Activated CD4-positive, CD25-positive, alpha-beta regulatory T cell treated with anti-CD3 and anti-CD28 coated beads, Interleukin-2, amount 50 U/mL, for 24 hours (primary cell): ENCODE data around the gene CREB3.

Source experiments
- ATAC-seq, 2 donors: fragments of 150-1000 bp; cut with Tn5 transposase; one replicate each; pipeline ENCODE4 v1.10.0; 2021; ENCODE audit warnings: mild to moderate bottlenecking in 1 of 2, moderate library complexity in 1 of 2

The CREB3 gene

GRCh38 chr9:35702696-35703095, 29.8 kb upstream of the CREB3 start:
- ATAC-seq = no peak

GRCh38 chr9:35703906-35704672, 28.4 kb upstream of the CREB3 start:
- no peak for ATAC-seq

DNA sequence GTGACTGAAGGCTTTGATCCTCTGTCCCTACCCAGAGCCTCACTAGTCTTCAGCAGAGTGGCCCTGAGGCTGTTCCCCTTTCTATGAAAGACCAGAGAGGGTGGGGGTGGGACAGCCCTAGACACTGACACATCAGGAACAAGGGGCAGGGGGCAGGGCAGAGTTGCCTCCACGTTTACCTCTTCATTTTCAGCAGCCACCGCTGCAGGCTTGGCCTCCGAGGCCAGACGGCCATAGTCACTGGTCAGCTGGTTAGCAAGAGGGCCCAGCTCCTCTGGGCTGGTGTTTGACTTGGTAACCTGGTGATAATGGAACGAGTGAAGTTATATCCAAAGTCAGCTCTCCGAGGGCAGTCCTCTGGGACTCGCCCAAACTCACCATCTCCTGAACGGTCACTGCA, 27.1 kb upstream of the CREB3 start:
- ATAC-seq = no peak

- ATAC-seq = no peak
Measured at GRCh38 chr9:35705836-35706430, 26.5 kb upstream of the CREB3 start.

DNA sequence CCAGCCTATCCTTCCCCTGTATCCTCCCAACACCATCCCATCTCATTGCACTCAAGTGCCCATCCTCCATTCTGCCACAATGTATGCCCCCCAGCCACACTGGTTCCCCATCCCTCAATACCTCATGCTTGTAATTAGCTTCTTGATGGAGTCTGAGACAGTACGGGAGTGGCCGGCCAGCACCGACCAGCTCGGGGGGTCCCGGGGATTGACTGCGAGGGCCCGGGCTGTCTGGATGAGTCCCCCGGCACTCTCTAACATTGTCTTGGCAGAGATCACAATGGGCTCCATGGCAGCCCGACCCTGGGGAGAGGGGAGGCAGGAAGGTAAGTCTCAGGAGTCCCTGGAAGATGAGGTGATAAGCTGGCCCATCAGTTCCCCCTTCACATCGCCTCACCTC, 25.5 kb upstream of the CREB3 start:
- ATAC-seq = no peak

DNA sequence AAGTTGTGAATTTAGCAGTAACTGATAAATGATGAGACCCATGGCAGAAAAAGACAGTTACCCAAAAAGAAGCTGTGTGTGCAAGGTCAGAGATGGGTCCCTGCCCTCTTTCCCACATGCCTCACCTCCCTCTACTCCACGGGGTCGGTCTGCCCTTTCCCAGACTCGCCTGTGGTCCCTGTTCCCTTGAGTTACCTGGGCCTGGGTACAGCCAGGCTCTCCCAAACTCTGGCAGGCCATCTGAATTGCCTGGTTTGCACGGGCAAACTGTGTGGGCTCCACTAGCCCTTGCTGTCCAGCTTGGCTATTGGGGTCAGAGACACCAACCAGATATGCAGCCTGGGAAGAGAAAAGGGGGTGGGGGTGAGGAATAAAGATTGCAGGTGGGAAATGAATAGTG, 24.3 kb upstream of the CREB3 start:
- ATAC-seq = no peak

DNA sequence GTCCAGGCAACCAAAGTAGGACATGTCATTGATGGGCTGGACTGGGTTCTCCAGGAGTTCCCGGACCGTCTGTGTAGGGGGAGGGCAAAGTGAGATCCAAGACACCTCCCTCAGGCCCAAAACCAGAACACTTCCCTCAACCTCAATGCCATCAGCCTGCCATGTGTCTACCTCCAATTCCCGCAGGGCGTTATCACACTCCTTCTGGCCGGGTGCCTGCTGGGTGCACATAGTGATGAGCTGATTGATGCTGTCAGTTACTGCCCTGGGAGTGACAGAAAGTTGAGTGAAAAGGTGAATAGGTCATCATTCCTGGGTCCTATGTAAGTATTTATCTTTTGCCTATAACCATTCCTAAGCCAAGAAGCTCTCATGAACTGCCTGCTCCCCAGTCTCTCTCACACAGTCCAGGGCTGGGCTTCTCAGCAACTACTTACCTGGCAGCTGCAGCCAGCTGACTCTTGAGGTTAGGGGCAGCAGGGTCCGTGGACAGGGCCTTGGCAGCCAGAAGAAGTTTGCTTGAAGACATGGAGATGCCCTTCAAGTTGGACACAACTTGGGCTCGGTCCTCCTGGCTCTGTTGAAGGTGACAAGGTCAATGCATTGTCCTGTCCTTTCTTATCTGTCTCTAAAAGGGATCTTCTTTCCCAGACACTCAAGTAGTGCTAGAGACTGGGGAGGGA, 21.5 kb upstream of the CREB3 start:
- ATAC-seq = no peak

- no peak for ATAC-seq
Measured at GRCh38 chr9:35711501-35712428, 20.7 kb upstream of the CREB3 start.

DNA sequence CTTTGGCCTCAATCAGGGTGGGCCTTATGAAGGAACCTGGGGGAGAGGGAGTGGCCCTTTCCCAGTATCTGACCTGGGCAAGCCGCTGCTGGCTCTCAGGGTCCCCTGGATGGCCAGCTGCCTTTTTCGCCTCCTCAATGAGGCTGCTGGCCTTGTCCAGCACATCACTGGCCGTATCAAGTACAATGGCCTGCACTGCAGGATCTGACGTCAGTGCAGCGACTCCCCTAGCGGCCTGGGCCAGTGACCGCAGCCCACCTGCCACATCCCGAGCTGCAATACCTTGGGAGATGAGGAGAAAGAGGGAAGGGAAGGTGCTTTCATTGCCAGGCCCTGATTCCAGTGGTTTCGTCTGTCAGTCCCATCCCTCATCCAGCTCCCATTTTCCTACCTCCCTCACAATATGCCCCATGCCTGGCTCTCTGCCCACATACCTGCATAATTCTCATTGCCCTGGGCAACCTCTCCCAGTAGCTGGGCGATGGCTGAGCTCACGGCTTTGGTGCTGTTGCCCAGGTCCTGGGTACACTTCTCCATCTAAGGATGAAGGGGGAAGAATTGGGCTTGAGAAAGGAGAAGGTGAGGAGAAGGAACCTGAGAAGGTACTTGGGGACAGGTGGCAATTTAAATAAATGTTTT, 19.6 kb upstream of the CREB3 start:
- no peak for ATAC-seq

- no peak for ATAC-seq
Measured at GRCh38 chr9:35713578-35713977, 18.9 kb upstream of the CREB3 start.

GRCh38 chr9:35714123-35714522, 18.3 kb upstream of the CREB3 start:
- no peak for ATAC-seq

DNA sequence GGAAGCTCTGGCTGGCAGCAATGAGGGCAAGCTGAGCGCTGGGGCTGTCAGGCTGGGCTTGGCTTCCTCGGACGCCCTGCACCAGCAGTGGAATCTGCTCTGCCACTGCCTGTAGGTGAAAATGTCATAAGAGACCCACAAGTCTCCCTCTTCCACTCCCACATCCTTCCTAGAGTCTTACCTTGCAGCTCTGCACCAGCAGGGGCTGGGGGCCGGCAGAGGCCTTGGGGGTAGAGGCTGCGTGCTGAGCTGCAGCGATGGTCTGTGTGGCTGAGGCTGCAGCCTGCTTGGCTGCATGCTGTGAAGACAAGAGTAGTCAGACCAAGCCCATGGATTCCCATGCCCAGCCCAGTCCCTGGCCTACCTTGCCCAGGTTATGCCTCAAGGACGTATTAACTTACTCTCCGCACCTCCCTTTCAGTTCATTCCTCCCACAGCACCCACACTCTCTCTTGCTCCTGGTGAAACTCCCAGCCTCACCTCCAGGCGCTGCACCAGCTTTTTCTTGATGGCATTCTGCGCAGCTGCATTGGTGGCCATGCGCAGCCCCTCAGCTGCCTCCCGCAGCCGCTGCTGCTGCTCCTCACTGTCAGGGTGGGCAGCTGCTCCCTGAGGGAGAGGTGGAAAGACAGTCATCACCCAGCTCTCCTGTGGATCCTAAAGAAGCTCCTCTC, 17.8 kb upstream of the CREB3 start:
- no peak for ATAC-seq

DNA sequence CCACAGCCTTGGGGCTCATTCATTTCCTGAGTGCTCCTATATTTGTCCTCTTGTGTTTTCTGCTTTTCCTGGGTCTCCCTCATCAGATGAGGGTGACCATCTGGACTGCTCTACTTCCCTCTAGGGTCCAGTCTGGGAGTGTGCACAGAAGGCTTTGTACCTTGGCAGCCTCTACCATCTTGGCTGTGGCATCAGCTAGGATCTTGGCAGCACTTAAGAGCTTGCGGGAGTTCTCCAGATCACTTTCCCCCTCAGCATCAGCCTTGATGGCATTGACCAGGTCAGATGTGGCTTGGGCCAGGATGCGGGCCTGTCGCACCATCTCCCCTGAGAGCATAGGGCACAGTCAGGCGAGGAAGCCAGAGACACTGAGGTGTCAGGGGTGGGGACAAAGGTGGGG, 16.2 kb upstream of the CREB3 start:
- no peak for ATAC-seq

GRCh38 chr9:35717132-35717870, 15.2 kb upstream of the CREB3 start:
- ATAC-seq = no peak

GRCh38 chr9:35718721-35719511, 13.6 kb upstream of the CREB3 start:
- peak; percentile 28 to 48 for ATAC-seq

- ATAC-seq = no peak
Measured at GRCh38 chr9:35719546-35719945, 12.9 kb upstream of the CREB3 start.

DNA sequence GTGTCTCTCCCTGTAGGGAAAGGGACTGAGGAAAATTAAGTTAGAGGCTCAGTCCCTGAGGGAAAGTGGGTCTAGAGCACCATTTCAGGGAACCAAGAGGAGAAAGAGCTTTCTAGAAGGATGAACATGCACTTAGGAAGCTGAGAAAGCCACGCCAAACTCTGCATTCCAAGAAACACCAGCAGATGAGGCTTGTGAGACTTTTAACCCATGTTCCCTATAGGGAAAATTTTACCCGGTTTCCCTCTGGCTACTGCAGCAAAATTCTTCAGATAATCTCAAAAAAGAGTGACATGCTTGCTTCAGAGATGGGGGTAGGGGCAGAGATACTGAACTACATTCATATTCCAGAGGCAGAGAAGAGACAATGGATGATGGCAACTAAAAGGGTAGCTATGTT, 9.0 kb upstream of the CREB3 start:
- no peak for ATAC-seq

DNA sequence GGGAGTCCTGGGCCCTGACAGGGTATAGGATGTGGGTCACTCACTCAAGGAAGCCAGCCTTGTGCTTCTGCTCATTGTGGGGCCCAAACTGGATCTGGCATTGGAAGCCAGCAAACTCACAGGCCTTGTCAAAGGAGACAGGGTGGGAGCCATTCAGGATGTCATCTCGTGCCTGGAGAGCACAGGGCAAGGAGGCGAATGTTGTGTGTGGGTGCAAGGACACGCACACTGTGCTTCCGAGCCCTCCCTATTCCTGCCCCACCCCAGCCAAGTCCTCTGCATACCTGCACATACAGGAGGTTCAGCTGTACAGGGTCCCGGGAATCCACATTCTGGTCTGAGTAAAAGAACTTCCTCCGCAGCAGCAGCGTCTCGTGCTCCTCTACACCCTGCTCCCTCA, 8.6 kb upstream of the CREB3 start:
- no peak for ATAC-seq

DNA sequence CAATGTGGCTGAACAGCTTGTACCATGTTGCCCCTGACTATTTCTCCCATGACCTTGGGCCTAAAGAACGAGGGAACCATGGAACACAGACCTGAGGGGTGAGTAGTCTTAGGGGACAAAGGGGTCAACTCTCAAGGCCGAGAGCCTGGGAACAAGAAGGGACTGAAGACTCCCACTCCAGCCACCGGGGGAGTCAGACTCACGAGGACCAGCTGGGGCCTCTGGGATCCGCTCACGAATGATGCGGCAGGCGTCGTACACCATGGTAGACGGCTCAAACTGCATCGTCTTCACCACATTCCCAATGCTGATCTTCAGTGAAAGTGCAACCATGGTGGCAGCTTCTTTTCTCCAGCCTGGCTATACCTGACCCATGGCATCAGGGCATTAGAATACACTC, 7.1 kb upstream of the CREB3 start:
- no peak for ATAC-seq

- peak; percentile 41 to 54 for ATAC-seq
Measured at GRCh38 chr9:35726931-35727330, 5.5 kb upstream of the CREB3 start.
